HEK293 (cell line): Measurements from ENCODE around the gene PLD4.

Experiments used
- AEBP2 ChIP-seq: fragments of 450-650 bp; formaldehyde crosslinking; IDR thresholded peaks from 2 replicates; pipeline ENCODE4 v1.5.1; 2016; ENCODE audit warnings: missing biosample characterization, missing genetic modification characterization, borderline replicate concordance
- ZBTB8A ChIP-seq: fragments of 450-650 bp; formaldehyde crosslinking; IDR thresholded peaks from 2 replicates; pipeline ENCODE4 v1.5.1; 2016; ENCODE audit warnings: missing biosample characterization, missing genetic modification characterization
- ZNF37A ChIP-seq: fragments of 450-650 bp; IDR thresholded peaks from 2 replicates; pipeline ENCODE4 v1.5.1; 2018; ENCODE audit warnings: missing biosample characterization, missing genetic modification characterization
- ZNF830 ChIP-seq: fragments of 450-650 bp; IDR thresholded peaks from 2 replicates; pipeline ENCODE4 v1.5.0; 2018; ENCODE audit warnings: missing biosample characterization, missing genetic modification characterization, low read depth, mild to moderate bottlenecking, moderate library complexity
- TF ChIP-seq, protein P1 (sequence below): fragments of 450-650 bp; formaldehyde crosslinking; IDR thresholded peaks from 2 replicates; pipeline ENCODE4 v1.5.1; 2016; ENCODE audit warnings: missing biosample characterization, missing genetic modification characterization
- TF ChIP-seq, protein P2 (sequence below): fragments of 450-650 bp; formaldehyde crosslinking; optimal IDR thresholded peaks from 2 replicates; pipeline ENCODE3; 2016; ENCODE audit warnings: missing biosample characterization, mild to moderate bottlenecking, missing genetic modification characterization

GRCh38 chr14:104885973-104886689, 38.5 kb upstream of the PLD4 start:
- TF ChIP-seq, protein P1, sequence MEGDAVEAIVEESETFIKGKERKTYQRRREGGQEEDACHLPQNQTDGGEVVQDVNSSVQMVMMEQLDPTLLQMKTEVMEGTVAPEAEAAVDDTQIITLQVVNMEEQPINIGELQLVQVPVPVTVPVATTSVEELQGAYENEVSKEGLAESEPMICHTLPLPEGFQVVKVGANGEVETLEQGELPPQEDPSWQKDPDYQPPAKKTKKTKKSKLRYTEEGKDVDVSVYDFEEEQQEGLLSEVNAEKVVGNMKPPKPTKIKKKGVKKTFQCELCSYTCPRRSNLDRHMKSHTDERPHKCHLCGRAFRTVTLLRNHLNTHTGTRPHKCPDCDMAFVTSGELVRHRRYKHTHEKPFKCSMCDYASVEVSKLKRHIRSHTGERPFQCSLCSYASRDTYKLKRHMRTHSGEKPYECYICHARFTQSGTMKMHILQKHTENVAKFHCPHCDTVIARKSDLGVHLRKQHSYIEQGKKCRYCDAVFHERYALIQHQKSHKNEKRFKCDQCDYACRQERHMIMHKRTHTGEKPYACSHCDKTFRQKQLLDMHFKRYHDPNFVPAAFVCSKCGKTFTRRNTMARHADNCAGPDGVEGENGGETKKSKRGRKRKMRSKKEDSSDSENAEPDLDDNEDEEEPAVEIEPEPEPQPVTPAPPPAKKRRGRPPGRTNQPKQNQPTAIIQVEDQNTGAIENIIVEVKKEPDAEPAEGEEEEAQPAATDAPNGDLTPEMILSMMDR (tag by site-specific recombination) = no peak
- TF ChIP-seq ZBTB8A (tag by site-specific recombination) = no peak
- TF ChIP-seq ZNF37A (tag by site-specific recombination) = no peak
- no peak for TF ChIP-seq AEBP2 (tag by site-specific recombination)
- TF ChIP-seq ZNF830 (tag by site-specific recombination) = no peak
- TF ChIP-seq, protein P2, sequence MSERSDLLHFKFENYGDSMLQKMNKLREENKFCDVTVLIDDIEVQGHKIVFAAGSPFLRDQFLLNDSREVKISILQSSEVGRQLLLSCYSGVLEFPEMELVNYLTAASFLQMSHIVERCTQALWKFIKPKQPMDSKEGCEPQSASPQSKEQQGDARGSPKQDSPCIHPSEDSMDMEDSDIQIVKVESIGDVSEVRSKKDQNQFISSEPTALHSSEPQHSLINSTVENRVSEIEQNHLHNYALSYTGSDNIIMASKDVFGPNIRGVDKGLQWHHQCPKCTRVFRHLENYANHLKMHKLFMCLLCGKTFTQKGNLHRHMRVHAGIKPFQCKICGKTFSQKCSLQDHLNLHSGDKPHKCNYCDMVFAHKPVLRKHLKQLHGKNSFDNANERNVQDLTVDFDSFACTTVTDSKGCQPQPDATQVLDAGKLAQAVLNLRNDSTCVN (tag by site-specific recombination) = no peak
